IMR-90 (cell line): Measurements from ENCODE around the gene NRF1. TPM values are rescaled to one million over a fixed set of nuclear protein-coding genes. Genes with fewer than 3 reads are reported as not detected.
A peak's percentile ranks its signal among the peaks of the same experiment; 100 is the strongest.

Experiments used
- ATAC-seq: fragments of 200-7000 bp; cut with Tn5 transposase; 2 replicates; pipeline ENCODE4 v1.9.1; 2020; ENCODE audit warnings: low read depth, mild to moderate bottlenecking, moderate library complexity
- BruUV-seq: library from RNA; stranded (reverse); fragments of 400-500 nt; replicated peaks from 2 replicates; lab custom pipeline; 2021; lab: Mats Ljungman, UMichigan
- CTCF ChIA-PET: fragments of 300-600 bp; formaldehyde crosslinking; extraction: SDS; loops from one replicate; lab custom pipeline; 2021; ENCODE audit warnings: antibody characterized with exemption; lab: Yijun Ruan, JAX
- POLR2A ChIA-PET: fragments of 300-600 bp; sonication (Branson Sonifier 250); formaldehyde crosslinking; loops from one replicate; lab custom pipeline; 2022; ENCODE audit warnings: antibody characterized with exemption; ENCODE audit not compliant: unreplicated experiment; lab: Charles Lee
- DNase-seq: peaks from one replicate; pipeline ENCODE4 v3.0.0; 2013
- H2AFZ ChIP-seq: replicated peaks from 2 replicates; pipeline ENCODE3; 2013; ENCODE audit warnings: low read length, mild to moderate bottlenecking; ENCODE audit not compliant: poor library complexity
- H2AK5ac ChIP-seq: 2 replicates; pipeline ENCODE4 v1.6.1; 2013; ENCODE audit warnings: low read depth, low read length, inconsistent platforms
- H2AK9ac ChIP-seq: replicated peaks from 2 replicates; pipeline ENCODE3; 2013; ENCODE audit warnings: mild to moderate bottlenecking, low read depth, low read length, moderate library complexity; ENCODE audit not compliant: poor library complexity
- H2BK120ac ChIP-seq: 2 replicates; pipeline ENCODE4 v1.6.1; 2013; ENCODE audit warnings: low read depth, low read length, inconsistent platforms
- H2BK15ac ChIP-seq: 3 replicates; pipeline ENCODE4 v1.6.1; 2013; ENCODE audit warnings: low read depth, low read length, inconsistent platforms
- H2BK20ac ChIP-seq: 2 replicates; pipeline ENCODE4 v1.6.1; 2013; ENCODE audit warnings: low read depth, mild to moderate bottlenecking, inconsistent platforms, low read length, moderate library complexity
- H2BK5ac ChIP-seq: 2 replicates; pipeline ENCODE4 v1.6.1; 2013; ENCODE audit warnings: mild to moderate bottlenecking, low read depth, low read length, inconsistent platforms; ENCODE audit not compliant: poor library complexity, severe bottlenecking
- H3K14ac ChIP-seq: replicated peaks from 2 replicates; pipeline ENCODE4 v1.6.1; 2013; ENCODE audit warnings: low read depth, low read length, inconsistent platforms
- H3K18ac ChIP-seq: 2 replicates; pipeline ENCODE4 v1.6.1; 2013; ENCODE audit warnings: low read depth, low read length, control low read depth
- H3K23ac ChIP-seq: 2 replicates; pipeline ENCODE4 v1.6.1; 2013; ENCODE audit warnings: low read depth, low read length, inconsistent platforms
- H3K27ac ChIP-seq: 2 replicates; pipeline ENCODE4 v1.5.1; 2013; ENCODE audit warnings: mild to moderate bottlenecking, control low read depth, low read length; ENCODE audit not compliant: insufficient read depth
- H3K27me3 ChIP-seq: 2 replicates; pipeline ENCODE4 v1.6.1; 2013; ENCODE audit warnings: low read length; ENCODE audit not compliant: control insufficient read depth, insufficient read depth
- H3K36me3 ChIP-seq: 2 replicates; pipeline ENCODE4 v1.6.1; 2013; ENCODE audit warnings: low read length, mixed read lengths; ENCODE audit not compliant: control insufficient read depth, insufficient read depth
- H3K4ac ChIP-seq: 2 replicates; pipeline ENCODE4 v1.6.1; 2013; ENCODE audit warnings: low read depth, low read length, inconsistent platforms
- H3K4me1 ChIP-seq: 2 replicates; pipeline ENCODE4 v1.6.1; 2013; ENCODE audit warnings: low read length, mixed read lengths; ENCODE audit not compliant: control insufficient read depth, insufficient read depth
- H3K4me2 ChIP-seq: 2 replicates; pipeline ENCODE4 v1.6.1; 2013; ENCODE audit warnings: low read depth, mild to moderate bottlenecking, control low read depth, low read length, moderate library complexity
- H3K4me3 ChIP-seq: 2 replicates; pipeline ENCODE4 v1.5.1; 2013; ENCODE audit warnings: low read depth, mild to moderate bottlenecking, control low read depth, low read length, moderate library complexity; ENCODE audit not compliant: insufficient read depth
- H3K56ac ChIP-seq: 2 replicates; pipeline ENCODE4 v1.6.1; 2013; ENCODE audit warnings: low read length, inconsistent platforms; ENCODE audit not compliant: insufficient read depth; ENCODE audit errors: extremely low read depth
- H3K79me1 ChIP-seq, 2 experiments: 2 replicates each; pipeline ENCODE4 v1.6.1; 2013; ENCODE audit warnings: low read length in 2 of 2, inconsistent platforms in 1 of 2, low read depth in 1 of 2
- H3K9ac ChIP-seq: 2 replicates; pipeline ENCODE4 v1.6.1; 2013; ENCODE audit warnings: low read depth, low read length, control low read depth
- H3K9me1 ChIP-seq: 2 replicates; pipeline ENCODE4 v1.6.1; 2013; ENCODE audit warnings: low read length, inconsistent platforms; ENCODE audit not compliant: insufficient read depth
- H3K9me3 ChIP-seq: 2 replicates; pipeline ENCODE4 v1.6.1; 2013; ENCODE audit warnings: low read length; ENCODE audit not compliant: control insufficient read depth, insufficient read depth
- H4K20me1 ChIP-seq: 2 replicates; pipeline ENCODE4 v1.6.1; 2013; ENCODE audit warnings: low read length, inconsistent platforms; ENCODE audit not compliant: insufficient read depth
- H4K5ac ChIP-seq: 2 replicates; pipeline ENCODE4 v1.6.1; 2013; ENCODE audit warnings: mild to moderate bottlenecking, low read depth, low read length, control low read depth
- H4K8ac ChIP-seq, 2 experiments: 2 replicates each; pipeline ENCODE4 v1.6.1; 2013; ENCODE audit warnings: low read depth in 2 of 2, low read length in 2 of 2, control low read depth in 1 of 2, inconsistent platforms in 1 of 2
- H4K91ac ChIP-seq: 2 replicates; pipeline ENCODE4 v1.6.1; 2013; ENCODE audit warnings: low read depth, low read length, inconsistent platforms; ENCODE audit not compliant: insufficient read depth
- CEBPB ChIP-seq: IDR thresholded peaks from 2 replicates; pipeline ENCODE4 v1.6.1; 2012; ENCODE audit warnings: low read depth, low read length, improper control_type of control experiment
- RFX5 ChIP-seq: IDR thresholded peaks from 2 replicates; pipeline ENCODE4 v1.8.0; 2012; ENCODE audit warnings: low read depth, mild to moderate bottlenecking, low read length, moderate library complexity
- WGBS, 2 experiments: methylation state at CpG; one replicate each; pipeline versions ENCODE4 v1.1.5 to v1.1.7; 2013; ENCODE audit warnings: missing lambda C conversion rate in 2 of 2; ENCODE audit not compliant: insufficient read length in 1 of 2; ENCODE audit errors: extremely low coverage in 2 of 2; 5-methylcytosine and 5-hydroxymethylcytosine counted together
- dilution Hi-C: fragments of 300-500 bp; cut with HindIII; formaldehyde crosslinking; loops from one replicate; pipeline ENCODE4 v1.14.3; 2018; ENCODE audit warnings: low sequenced_read_pairs; ENCODE audit not compliant: unreplicated experiment
- in situ Hi-C: fragments of 300-500 bp; cut with MboI; formaldehyde crosslinking; loops from 3 replicates; pipeline ENCODE4 v1.14.3; 2019; ENCODE audit warnings: low sequenced_read_pairs, inconsistent platforms, mixed read lengths
- intact Hi-C: fragments of 100-400 bp; cut with micrococcal nuclease; formaldehyde crosslinking; loops from 2 replicates; pipeline ENCODE4 v1.10.0; 2022
- polyA plus RNA-seq, 3 experiments: library from polyadenylated mRNA; depleted of rRNA; stranded (reverse); fragments of >200 nt; gene quantifications; 2 replicates each; pipeline ENCODE4 v1.2.3, GENCODE V29; 2012; ENCODE audit warnings: low replicate concordance in 1 of 3
- total RNA-seq: library from RNA; depleted of rRNA; stranded (reverse); fragments of >200 nt; gene quantifications from 2 replicates; pipeline ENCODE4 v1.2.3, GENCODE V29; 2012

Gene NRF1
- total and polyA plus RNA-seq, 2 of the 4 experiments (the other 2 are of a cell fraction): 11.4 to 15.8 TPM

DNA sequence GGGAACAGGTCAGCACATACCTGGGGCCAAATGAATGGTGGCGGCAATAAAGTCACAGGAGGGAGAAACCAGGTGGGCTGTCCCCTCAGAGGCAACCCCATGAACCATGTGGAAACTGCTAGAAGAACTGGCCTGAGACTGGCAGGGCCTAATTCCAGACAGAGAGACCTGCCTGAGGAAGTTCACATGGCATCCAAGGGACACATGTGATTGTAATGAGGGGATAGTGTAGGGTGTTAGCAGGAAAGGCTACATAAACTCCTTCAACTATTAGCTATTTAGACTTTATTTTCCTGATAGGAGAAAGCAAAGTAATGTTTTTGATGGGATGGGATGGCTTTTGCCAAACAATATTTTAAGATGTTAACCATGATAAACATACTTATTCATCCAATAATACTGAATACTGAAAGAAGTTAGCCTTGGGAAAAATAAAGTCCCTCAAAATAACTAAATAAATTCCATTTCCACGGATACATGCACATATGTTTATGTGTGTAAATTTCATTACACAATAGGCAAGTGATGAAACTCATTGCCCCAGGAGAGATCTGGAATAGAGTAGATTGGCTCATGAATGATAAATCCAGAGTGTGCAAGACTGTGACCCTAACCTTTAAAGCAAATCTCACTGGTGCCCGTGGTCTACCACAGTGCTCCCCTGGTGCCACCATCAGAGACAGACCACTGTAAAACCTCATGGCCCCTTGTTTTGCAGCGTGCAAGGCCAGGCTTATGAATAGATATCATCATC is 137.0 kb downstream of the NRF1 start:
- ChIA-PET CTCF (no interaction called here), POLR2A (no interaction called here)
- 0 out of 2 replicates have a peak, but pooled peaks cover 5% of the 10 kb centered on the region for H3K9me1 ChIP-seq
- no peaks in the 10 kb centered on the region for H3K9me3 ChIP-seq
- peak; percentile 32 for ATAC-seq
- TF ChIP-seq RFX5 (no peak), CEBPB (peak; percentile 71)
- H2AK9ac ChIP-seq: no peak overlapping the region
- H3K18ac ChIP-seq: no peak overlapping the region
- H3K4me3 ChIP-seq: no peak overlapping the region
- DNase-seq: peak; percentile 24
- no peaks in the 10 kb centered on the region; a peak in 1 of 4 replicates for H3K79me1 ChIP-seq
- no peaks in the 10 kb centered on the region for H3K27me3 ChIP-seq
- BruUV-seq: no TSS peak
- no peak overlapping the region for H3K56ac ChIP-seq
- H4K91ac ChIP-seq: no peak overlapping the region
- dilution Hi-C loops: no loop called here
- H4K8ac ChIP-seq: no peak overlapping the region
- H2BK20ac ChIP-seq: no peak overlapping the region
- H3K9ac ChIP-seq: no peak overlapping the region
- in situ Hi-C loops: no loop called here
- H4K20me1 ChIP-seq: no peaks in the 10 kb centered on the region
- no peak overlapping the region for H2BK5ac ChIP-seq
- H3K27ac ChIP-seq: no peak overlapping the region
- no peak overlapping the region for H3K23ac ChIP-seq
- H4K5ac ChIP-seq: no peak overlapping the region
- no peak overlapping the region for H3K14ac ChIP-seq
- H2AFZ ChIP-seq: no peak overlapping the region
- no peak overlapping the region for H2BK120ac ChIP-seq
- WGBS, 2 experiments: 100% methylated on average over 1 of the region's 4 CpGs; no CpG with 5 or more reads in 1 of the 2 experiments
- intact Hi-C loops: no loop called here
- peaks cover 2% of the 10 kb centered on the region; the same call in 1 of the 2 replicates for H3K4me1 ChIP-seq
- no peak overlapping the region for H2BK15ac ChIP-seq
- peaks cover 6% of the 10 kb centered on the region for H3K36me3 ChIP-seq
- H3K4me2 ChIP-seq: no peak overlapping the region
- H2AK5ac ChIP-seq: no peak overlapping the region
- no peak overlapping the region for H3K4ac ChIP-seq
